Gastroesophageal sphincter (tissue), 4 donors: Measurements from ENCODE around the gene DUSP11. TPM values are rescaled to one million over a fixed set of nuclear protein-coding genes. Genes with fewer than 3 reads are reported as not detected.

Experiments used
- ATAC-seq: fragments of 150-250 bp; one replicate; pipeline ENCODE4 v1.9.1; 2016; ENCODE audit warnings: mild to moderate bottlenecking, moderate library complexity
- H3K27ac ChIP-seq, 4 donors: fragments of 200-600 bp; sonication (generic) in 3 of 4; 1 replicate in 3 of 4; 2 replicates in 1 of 4; pipeline ENCODE4 v1.5.1; 2016 to 2019
- H3K27me3 ChIP-seq: fragments of 200-600 bp; sonication (generic); one replicate; pipeline ENCODE4 v1.5.1; 2019
- H3K36me3 ChIP-seq, 2 donors: fragments of 200-600 bp; sonication (generic); one replicate each; pipeline ENCODE4 v1.5.1; 2019; ENCODE audit warnings: control low read depth in 1 of 2
- H3K4me1 ChIP-seq, 3 donors: fragments of 200-600 bp; sonication (generic); 1 replicate in 2 of 3; 2 replicates in 1 of 3; pipeline ENCODE4 v1.5.1; 2016 to 2019; ENCODE audit warnings: control low read depth in 2 of 3
- H3K4me3 ChIP-seq, 2 donors: fragments of 200-600 bp; sonication (generic); one replicate each; pipeline ENCODE4 v1.5.1; 2019; ENCODE audit warnings: mild to moderate bottlenecking in 1 of 2, moderate library complexity in 1 of 2
- H3K9me3 ChIP-seq, 3 donors: fragments of 200-600 bp; sonication (generic); one replicate each; pipeline ENCODE4 v1.5.1; 2017 to 2019; ENCODE audit warnings: control low read depth in 2 of 3
- CTCF ChIP-seq, 4 experiments: fragments of 200-600 bp in 2 of 4; fragments of 450-650 bp in 2 of 4; sonication (generic) in 1 of 4; IDR thresholded peaks; one replicate each; pipeline ENCODE4 v1.5.1; 2017 to 2019; ENCODE audit warnings: antibody characterized with exemption in 4 of 4, mild to moderate bottlenecking in 2 of 4, moderate library complexity in 2 of 4
- EP300 ChIP-seq: sonication (generic); formaldehyde crosslinking; IDR thresholded peaks from one replicate; pipeline ENCODE4 v1.6.1; 2017; ENCODE audit warnings: antibody characterized with exemption, mild to moderate bottlenecking
- POLR2A ChIP-seq, 2 donors: fragments of 450-650 bp; IDR thresholded peaks; one replicate each; pipeline ENCODE4 v1.6.1; 2017; ENCODE audit warnings: antibody characterized with exemption in 2 of 2, mild to moderate bottlenecking in 2 of 2, moderate library complexity in 1 of 2
- POLR2AphosphoS5 ChIP-seq: sonication (generic); formaldehyde crosslinking; IDR thresholded peaks from one replicate; pipeline ENCODE4 v1.6.1; 2017; ENCODE audit warnings: antibody characterized with exemption
- WGBS, 2 donors: methylation state at CpG; one replicate each; pipeline ENCODE4 v1.1.5; 2018; ENCODE audit warnings: low coverage in 1 of 2; 5-methylcytosine and 5-hydroxymethylcytosine counted together
- total RNA-seq, 4 donors: library from RNA; depleted of rRNA; stranded (reverse); fragments of >200 nt; gene quantifications; one replicate each; pipeline ENCODE4 v1.1.0, GENCODE V29; 2016

Gene DUSP11
- total RNA-seq, 4 donors from 2014 or later: 19.6 to 25.8 (median 25.1) TPM

GRCh38 chr2:73827018-73827417 is 47.1 kb upstream of the DUSP11 start:
- Histone ChIP-seq H3K27ac (peak overlapping the region in 1 of 4 donors; percentile 97), H3K36me3 (peaks cover 0 to under 1% of the 10 kb centered on the region in 2 donors), H3K4me3 (no peak overlapping the region), H3K27me3 (no peaks in the 10 kb centered on the region), H3K4me1 (peaks cover 0 to 47% (median 8%) of the 10 kb centered on the region in 3 donors), H3K9me3 (no peaks in the 10 kb centered on the region)
- TF ChIP-seq POLR2A (IDR thresholded peaks at IDR 0.05): no peak
- TF ChIP-seq CTCF (IDR thresholded peaks at IDR 0.05): peak in 3 of 4 experiments; percentile 44 to 53 (median 52)
- ATAC-seq: no peak
- WGBS, 2 donors: 12 to 19% methylated on average over 2 of the region's 2 CpGs

GRCh38 chr2:73825408-73825807 is 45.5 kb upstream of the DUSP11 start:
- H3K36me3 ChIP-seq: no peaks in the 10 kb centered on the region
- no peak overlapping the region for H3K4me3 ChIP-seq
- TF ChIP-seq EP300 (no peak), CTCF (IDR thresholded peaks at IDR 0.05) (no peak), POLR2AphosphoS5 (no peak), POLR2A (IDR thresholded peaks at IDR 0.05) (no peak)
- 32 to 59% methylated on average over 4 of the region's 4 CpGs for WGBS, 2 donors
- no peaks in the 10 kb centered on the region for H3K27me3 ChIP-seq
- ATAC-seq: no peak
- no peaks in the 10 kb centered on the region for H3K9me3 ChIP-seq
- H3K27ac ChIP-seq: no peak overlapping the region
- H3K4me1 ChIP-seq: peaks cover 0 to 33% (median 8%) of the 10 kb centered on the region in 3 donors

- Histone ChIP-seq H3K27me3 (peaks cover 5% of the 10 kb centered on the region), H3K4me1 (peaks cover 0 to 20% (median 4%) of the 10 kb centered on the region in 3 donors), H3K9me3 (no peaks in the 10 kb centered on the region), H3K27ac (no peak overlapping the region), H3K36me3 (no peaks in the 10 kb centered on the region), H3K4me3 (no peak overlapping the region)
- no peak for TF ChIP-seq EP300
- peak; percentile 76 to 88 (median 84) for TF ChIP-seq CTCF (IDR thresholded peaks at IDR 0.05)
- ATAC-seq: no peak
- WGBS, 2 donors: 0 to 7% methylated on average over 3 of the region's 3 CpGs
Observed at GRCh38 chr2:73823916-73824523, 44.1 kb upstream of the DUSP11 start.

GRCh38 chr2:73823416-73823815 is 43.5 kb upstream of the DUSP11 start:
- TF ChIP-seq EP300 (no peak), CTCF (IDR thresholded peaks at IDR 0.05) (no peak), POLR2A (IDR thresholded peaks at IDR 0.05) (no peak), POLR2AphosphoS5 (no peak)
- 26 to 33% methylated on average over 2 of the region's 2 CpGs for WGBS, 2 donors
- H3K27ac ChIP-seq: no peak overlapping the region
- H3K36me3 ChIP-seq: no peaks in the 10 kb centered on the region
- H3K27me3 ChIP-seq: peaks cover 9% of the 10 kb centered on the region
- no peak overlapping the region for H3K4me3 ChIP-seq
- peaks cover 0 to 19% (median 4%) of the 10 kb centered on the region in 3 donors for H3K4me1 ChIP-seq
- ATAC-seq: no peak
- H3K9me3 ChIP-seq: no peaks in the 10 kb centered on the region

GRCh38 chr2:73822991-73823390 is 43.1 kb upstream of the DUSP11 start:
- peaks cover 0 to 15% (median under 1%) of the 10 kb centered on the region in 3 donors for H3K4me1 ChIP-seq
- H3K9me3 ChIP-seq: no peaks in the 10 kb centered on the region
- H3K36me3 ChIP-seq: no peaks in the 10 kb centered on the region
- no peak for ATAC-seq
- H3K27ac ChIP-seq: no peak overlapping the region
- TF ChIP-seq POLR2AphosphoS5: no peak
- no peak for TF ChIP-seq POLR2A (IDR thresholded peaks at IDR 0.05)
- TF ChIP-seq EP300: no peak
- peaks cover 13% of the 10 kb centered on the region for H3K27me3 ChIP-seq
- H3K4me3 ChIP-seq: no peak overlapping the region
- 82 to 88% methylated on average over 2 of the region's 2 CpGs for WGBS, 2 donors
